ENCODE measurements around the gene PIK3C2G. TPM values are rescaled to one million over a fixed set of nuclear protein-coding genes. Genes with fewer than 3 reads are reported as not detected.
"Not testable (repeated sequence)": the region's sequence is repeated elsewhere in the genome, so short reads cannot be mapped to it uniquely, and the experiment has no call there.

The PIK3C2G gene
- polyA plus RNA-seq, 1 donor (not counting 4 experiments of a cell fraction or from before 2014, with no cell fraction given): 3.7 TPM

DNA sequence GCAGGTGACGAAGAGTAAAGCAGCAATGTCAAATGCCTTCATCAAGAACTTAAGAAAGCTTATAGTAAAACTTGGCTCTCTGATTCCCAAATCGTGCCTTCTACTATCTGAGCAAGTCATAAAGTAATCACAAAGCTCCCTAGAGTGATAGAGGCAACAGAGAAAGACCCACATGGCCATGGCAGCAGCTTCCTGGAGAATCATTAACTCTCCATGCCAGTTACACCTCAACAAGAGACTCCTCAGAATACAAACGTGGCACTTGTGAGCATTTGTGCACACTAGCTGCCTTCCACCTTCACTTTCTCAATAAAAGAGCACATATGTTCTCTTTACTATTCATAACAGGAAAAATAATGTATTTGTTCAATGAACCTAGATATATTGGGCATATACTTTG, 428.5 kb downstream of the PIK3C2G start:
- H3K9ac ChIP-seq (ENCODE audit: control insufficient read depth, extremely low read depth, insufficient read depth, low read length): peak overlapping the region; percentile 36
- H3K79me2 ChIP-seq (ENCODE audit: control insufficient read depth, insufficient read depth, low read length): no peaks in the 10 kb centered on the region
- H2AFZ ChIP-seq (ENCODE audit: control insufficient read depth, low read length): peak overlapping the region; percentile 54
- peaks cover 22% of the 10 kb centered on the region for H3K4me1 ChIP-seq (ENCODE audit: control insufficient read depth, extremely low read depth, insufficient read depth, low read length)
- FAIRE-seq (peak; percentile 34), DNase-seq (ENCODE audit: low read depth, low spot score) (no peak)
- no peak overlapping the region for H3K4me2 ChIP-seq (ENCODE audit: control insufficient read depth, extremely low read depth, insufficient read depth, low read depth, low read length)
- no peaks in the 10 kb centered on the region for H3K9me1 ChIP-seq (ENCODE audit: control insufficient read depth, extremely low read depth, insufficient read depth, low read length)
- H3K4me3 ChIP-seq (ENCODE audit: control insufficient read depth in 2 of 3, extremely low read depth in 1 of 3, insufficient read depth in 2 of 3, low read depth in 1 of 3, low read length in 3 of 3): no peak overlapping the region
- dilution Hi-C loops (cut with MboI; ENCODE audit: extremely low pct_ligation_motif_present, low sequenced_read_pairs): no loop called here
- no peaks in the 10 kb centered on the region for H3K27me3 ChIP-seq (ENCODE audit: control insufficient read depth, extremely low read depth, insufficient read depth, low read length)
- no peaks in the 10 kb centered on the region for H4K20me1 ChIP-seq (ENCODE audit: control insufficient read depth, extremely low read depth, insufficient read depth, low read length)
- TF ChIP-seq, protein P1, sequence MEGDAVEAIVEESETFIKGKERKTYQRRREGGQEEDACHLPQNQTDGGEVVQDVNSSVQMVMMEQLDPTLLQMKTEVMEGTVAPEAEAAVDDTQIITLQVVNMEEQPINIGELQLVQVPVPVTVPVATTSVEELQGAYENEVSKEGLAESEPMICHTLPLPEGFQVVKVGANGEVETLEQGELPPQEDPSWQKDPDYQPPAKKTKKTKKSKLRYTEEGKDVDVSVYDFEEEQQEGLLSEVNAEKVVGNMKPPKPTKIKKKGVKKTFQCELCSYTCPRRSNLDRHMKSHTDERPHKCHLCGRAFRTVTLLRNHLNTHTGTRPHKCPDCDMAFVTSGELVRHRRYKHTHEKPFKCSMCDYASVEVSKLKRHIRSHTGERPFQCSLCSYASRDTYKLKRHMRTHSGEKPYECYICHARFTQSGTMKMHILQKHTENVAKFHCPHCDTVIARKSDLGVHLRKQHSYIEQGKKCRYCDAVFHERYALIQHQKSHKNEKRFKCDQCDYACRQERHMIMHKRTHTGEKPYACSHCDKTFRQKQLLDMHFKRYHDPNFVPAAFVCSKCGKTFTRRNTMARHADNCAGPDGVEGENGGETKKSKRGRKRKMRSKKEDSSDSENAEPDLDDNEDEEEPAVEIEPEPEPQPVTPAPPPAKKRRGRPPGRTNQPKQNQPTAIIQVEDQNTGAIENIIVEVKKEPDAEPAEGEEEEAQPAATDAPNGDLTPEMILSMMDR (optimal IDR thresholded peaks at IDR 0.05 in 1 of 3, IDR thresholded peaks at IDR 0.05 in 1 of 3, conservative IDR thresholded peaks at IDR 0.05 in 1 of 3; ENCODE audit: extremely low read depth in 1 of 3, insufficient read depth in 2 of 3, low read length in 3 of 3): no peak
- TF ChIP-seq EZH2 (IDR thresholded peaks at IDR 0.05; ENCODE audit: low read length): no peak
- H3K27ac ChIP-seq (ENCODE audit: control insufficient read depth, insufficient read depth, low read length): peak overlapping the region; percentile 87
- H3K36me3 ChIP-seq (ENCODE audit: control insufficient read depth in 2 of 2, extremely low read depth in 1 of 2, insufficient read depth in 2 of 2, low read length in 2 of 2): no peaks in the 10 kb centered on the region
- H3K9me3 ChIP-seq (ENCODE audit: control insufficient read depth, low read depth, low read length): no peaks in the 10 kb centered on the region

DNA sequence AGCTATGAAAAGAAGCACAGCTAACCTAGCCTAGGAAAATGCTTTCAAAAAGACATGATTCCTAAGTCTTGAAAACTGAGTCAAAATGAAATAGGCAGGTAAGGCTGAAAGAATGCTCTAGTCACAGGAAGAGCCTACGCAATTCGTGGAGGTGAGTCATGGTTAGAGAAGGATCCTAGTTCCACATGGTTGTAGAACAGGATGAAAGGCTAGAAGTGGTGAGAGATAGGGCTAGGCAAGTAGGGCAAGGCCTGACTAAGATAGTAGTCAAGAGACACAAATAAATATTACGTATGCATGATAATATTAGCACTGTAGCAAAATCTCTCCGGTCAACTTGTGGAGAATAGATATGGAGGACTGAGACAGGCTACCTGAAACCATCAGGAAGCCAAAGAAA, 429.3 kb downstream of the PIK3C2G start:
- FAIRE-seq: peak; percentile 99

DNA sequence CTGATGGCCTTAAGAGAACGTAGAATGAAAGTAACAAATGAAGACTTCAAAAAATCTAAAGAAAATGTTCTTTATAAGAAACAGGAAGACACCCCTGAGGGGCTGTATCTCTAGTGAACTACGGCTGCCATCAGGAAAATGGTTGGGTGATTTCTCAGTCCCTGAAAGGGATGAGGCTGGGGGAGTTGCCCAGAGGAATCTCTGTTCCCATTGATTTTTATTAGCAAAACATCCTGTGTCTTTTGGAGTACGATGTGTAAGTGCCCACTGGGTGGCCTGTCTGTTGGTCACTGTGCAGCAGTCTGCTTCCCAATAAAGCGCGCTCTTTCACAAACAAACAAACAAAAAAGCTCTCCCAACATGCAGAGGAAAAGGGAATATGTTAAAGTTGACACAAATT, 432.7 kb downstream of the PIK3C2G start:
- H3K9me1 ChIP-seq (ENCODE audit: control insufficient read depth, extremely low read depth, insufficient read depth, low read length); H3K36me3 ChIP-seq (ENCODE audit: control insufficient read depth in 2 of 2, extremely low read depth in 1 of 2, insufficient read depth in 2 of 2, low read length in 2 of 2); H2AFZ ChIP-seq (ENCODE audit: control insufficient read depth, low read length); H4K20me1 ChIP-seq (ENCODE audit: control insufficient read depth, extremely low read depth, insufficient read depth, low read length); H3K27me3 ChIP-seq (ENCODE audit: control insufficient read depth, extremely low read depth, insufficient read depth, low read length); H3K9ac ChIP-seq (ENCODE audit: control insufficient read depth, extremely low read depth, insufficient read depth, low read length); H3K27ac ChIP-seq (ENCODE audit: control insufficient read depth, insufficient read depth, low read length); FAIRE-seq; H3K79me2 ChIP-seq (ENCODE audit: control insufficient read depth, insufficient read depth, low read length); dilution Hi-C loops (cut with MboI; ENCODE audit: extremely low pct_ligation_motif_present, low sequenced_read_pairs); H3K9me3 ChIP-seq (ENCODE audit: control insufficient read depth, low read depth, low read length); H3K4me3 ChIP-seq (ENCODE audit: control insufficient read depth in 2 of 3, extremely low read depth in 1 of 3, insufficient read depth in 2 of 3, low read depth in 1 of 3, low read length in 3 of 3); DNase-seq (ENCODE audit: low read depth, low spot score); H3K4me2 ChIP-seq (ENCODE audit: control insufficient read depth, extremely low read depth, insufficient read depth, low read depth, low read length): not testable (repeated sequence)
- H3K4me1 ChIP-seq (ENCODE audit: control insufficient read depth, extremely low read depth, insufficient read depth, low read length): peaks cover 33% of the 10 kb centered on the region

More for the DNA sequence above, 429.3 kb downstream of the PIK3C2G start:
- peak overlapping the region in 1 of 3 experiments; percentile 19 for H3K4me3 ChIP-seq (ENCODE audit: control insufficient read depth in 2 of 3, extremely low read depth in 1 of 3, insufficient read depth in 2 of 3, low read depth in 1 of 3, low read length in 3 of 3)
- H3K27ac ChIP-seq (ENCODE audit: control insufficient read depth, insufficient read depth, low read length): peak overlapping the region; percentile 87
- peak; percentile 96 for DNase-seq (ENCODE audit: low read depth, low spot score)
- no peak for TF ChIP-seq EZH2 (IDR thresholded peaks at IDR 0.05; ENCODE audit: low read length)
- TF ChIP-seq, protein P1 (optimal IDR thresholded peaks at IDR 0.05 in 1 of 3, IDR thresholded peaks at IDR 0.05 in 1 of 3, conservative IDR thresholded peaks at IDR 0.05 in 1 of 3; ENCODE audit: extremely low read depth in 1 of 3, insufficient read depth in 2 of 3, low read length in 3 of 3): no peak
- dilution Hi-C loops (cut with MboI; ENCODE audit: extremely low pct_ligation_motif_present, low sequenced_read_pairs): no loop called here
- peak overlapping the region; percentile 50 for H2AFZ ChIP-seq (ENCODE audit: control insufficient read depth, low read length)
- H3K9ac ChIP-seq (ENCODE audit: control insufficient read depth, extremely low read depth, insufficient read depth, low read length): no peak overlapping the region
- H3K27me3 ChIP-seq (ENCODE audit: control insufficient read depth, extremely low read depth, insufficient read depth, low read length): no peaks in the 10 kb centered on the region
- no peaks in the 10 kb centered on the region for H3K9me3 ChIP-seq (ENCODE audit: control insufficient read depth, low read depth, low read length)
- no peaks in the 10 kb centered on the region for H4K20me1 ChIP-seq (ENCODE audit: control insufficient read depth, extremely low read depth, insufficient read depth, low read length)
- H3K36me3 ChIP-seq (ENCODE audit: control insufficient read depth in 2 of 2, extremely low read depth in 1 of 2, insufficient read depth in 2 of 2, low read length in 2 of 2): no peaks in the 10 kb centered on the region
- H3K9me1 ChIP-seq (ENCODE audit: control insufficient read depth, extremely low read depth, insufficient read depth, low read length): no peaks in the 10 kb centered on the region
- no peaks in the 10 kb centered on the region for H3K79me2 ChIP-seq (ENCODE audit: control insufficient read depth, insufficient read depth, low read length)
- H3K4me1 ChIP-seq (ENCODE audit: control insufficient read depth, extremely low read depth, insufficient read depth, low read length): peaks cover 22% of the 10 kb centered on the region
- H3K4me2 ChIP-seq (ENCODE audit: control insufficient read depth, extremely low read depth, insufficient read depth, low read depth, low read length): peak overlapping the region; percentile 69

Measured in keratinocyte (primary cell).